ENCODE data around the gene PRPF6.

The PRPF6 gene

GRCh38 chr20:64068386-64069208 lies 87.7 kb downstream of the PRPF6 start:
- DNase-seq = no peak

- DNase-seq = no peak
Measured at GRCh38 chr20:64069209-64069613, 88.3 kb downstream of the PRPF6 start.

- DNase-seq = no peak
Measured at GRCh38 chr20:64069614-64070243, 88.8 kb downstream of the PRPF6 start.

GRCh38 chr20:64070244-64070993 lies 89.5 kb downstream of the PRPF6 start:
- DNase-seq = no peak

GRCh38 chr20:64071341-64072332 lies 90.7 kb downstream of the PRPF6 start:
- DNase-seq = no peak

GRCh38 chr20:64072498-64073063 lies 91.6 kb downstream of the PRPF6 start:
- DNase-seq = no peak

- no peak for DNase-seq
Measured at GRCh38 chr20:64073476-64074183, 92.7 kb downstream of the PRPF6 start.

GRCh38 chr20:64074184-64074789 lies 93.4 kb downstream of the PRPF6 start:
- no peak for DNase-seq

GRCh38 chr20:64074963-64075362 lies 94.0 kb downstream of the PRPF6 start:
- no peak for DNase-seq

- DNase-seq = no peak
Measured at GRCh38 chr20:64075556-64075955, 94.6 kb downstream of the PRPF6 start.

- DNase-seq = no peak
Measured at GRCh38 chr20:64076061-64076997, 95.4 kb downstream of the PRPF6 start.

GRCh38 chr20:64077094-64077493 lies 96.2 kb downstream of the PRPF6 start:
- DNase-seq = no peak

- no peak for DNase-seq
Measured at GRCh38 chr20:64077541-64077875, 96.6 kb downstream of the PRPF6 start.

GRCh38 chr20:64077876-64078551 lies 97.1 kb downstream of the PRPF6 start:
- peak; percentile 65 for DNase-seq

GRCh38 chr20:64078934-64079272 lies 98.0 kb downstream of the PRPF6 start:
- DNase-seq = no peak

- DNase-seq = peak; percentile 47
Measured at GRCh38 chr20:64079273-64080012, 98.5 kb downstream of the PRPF6 start, which contains the start of gene RGS19. Gene RGS19, minus strand, starts transcription at chr20:64079518. Its CDS starts 2,632 bp downstream, at chr20:64076886.

- DNase-seq = no peak
Measured at GRCh38 chr20:64080013-64080812, 99.3 kb downstream of the PRPF6 start, which contains the start of gene OPRL1. Gene OPRL1, plus strand, starts transcription at chr20:64080082. Its CDS starts 12,639 bp downstream, at chr20:64092721.
